SJCRH30 (cell line): ENCODE results near the gene CDK3. TPM values are rescaled to one million over a fixed set of nuclear protein-coding genes. Genes with fewer than 3 reads are reported as not detected.

Experiments used
- DNase-seq, 2 experiments: peaks; one replicate each; pipeline ENCODE4 v3.0.0-alpha.2; 2015 to 2020
- H3K27ac ChIP-seq: fragments of 250-450 bp; sonication (Bioruptor Pico); 2 replicates; pipeline ENCODE4 v1.5.1; 2020; ENCODE audit warnings: mild to moderate bottlenecking, moderate library complexity
- H3K27me3 ChIP-seq: fragments of 250-450 bp; sonication (Bioruptor Pico); 2 replicates; pipeline ENCODE4 v1.5.1; 2020; ENCODE audit warnings: mild to moderate bottlenecking, moderate library complexity
- H3K36me3 ChIP-seq: fragments of 250-450 bp; sonication (Bioruptor Pico); 2 replicates; pipeline ENCODE4 v1.5.1; 2020; ENCODE audit warnings: mild to moderate bottlenecking, moderate library complexity
- H3K4me1 ChIP-seq: fragments of 250-450 bp; sonication (Bioruptor Pico); 2 replicates; pipeline ENCODE4 v1.5.1; 2020; ENCODE audit warnings: mild to moderate bottlenecking, moderate library complexity
- H3K4me3 ChIP-seq: fragments of 250-450 bp; sonication (Bioruptor Pico); 2 replicates; pipeline ENCODE4 v1.5.1; 2020; ENCODE audit warnings: mild to moderate bottlenecking, moderate library complexity
- H3K9me3 ChIP-seq: fragments of 250-450 bp; sonication (Bioruptor Pico); replicated peaks from 2 replicates; pipeline ENCODE4 v1.5.1; 2020; ENCODE audit warnings: mild to moderate bottlenecking, moderate library complexity
- total RNA-seq: library from RNA; depleted of rRNA; stranded (reverse); fragments of >200 nt; shearing (Covaris generic); gene quantifications from 2 replicates; pipeline ENCODE4 v1.2.3, GENCODE V29; 2014

The CDK3 gene
- total RNA-seq, 1 experiment from 2014 or later = 3.1 TPM

- H3K27me3 ChIP-seq = no peaks in the 10 kb centered on the region
- H3K27ac ChIP-seq = no peak overlapping the region
- H3K4me1 ChIP-seq = peaks cover 14% of the 10 kb centered on the region
- H3K36me3 ChIP-seq = no peaks in the 10 kb centered on the region
- H3K4me3 ChIP-seq = no peak overlapping the region
- no peak for DNase-seq
- no peaks in the 10 kb centered on the region for H3K9me3 ChIP-seq
Measured at GRCh38 chr17:76018340-76018680, 17.7 kb downstream of the CDK3 start.

GRCh38 chr17:76018801-76019200, 18.1 kb downstream of the CDK3 start:
- Histone ChIP-seq H3K4me3 (no peak overlapping the region), H3K27ac (no peak overlapping the region), H3K36me3 (no peaks in the 10 kb centered on the region), H3K9me3 (no peaks in the 10 kb centered on the region), H3K4me1 (peaks cover 10% of the 10 kb centered on the region), H3K27me3 (no peaks in the 10 kb centered on the region)
- no peak for DNase-seq

- Histone ChIP-seq H3K4me3 (no peak overlapping the region), H3K36me3 (no peaks in the 10 kb centered on the region), H3K9me3 (no peaks in the 10 kb centered on the region), H3K27me3 (no peaks in the 10 kb centered on the region), H3K27ac (no peak overlapping the region), H3K4me1 (peaks cover 7% of the 10 kb centered on the region; the same call in 1 of the 2 replicates)
- no peak for DNase-seq
Measured at GRCh38 chr17:76019833-76020467, 19.3 kb downstream of the CDK3 start.

GRCh38 chr17:76022285-76022684, 21.6 kb downstream of the CDK3 start:
- no peak for DNase-seq
- peaks cover 5% of the 10 kb centered on the region; the same call in 1 of the 2 replicates for H3K4me1 ChIP-seq
- H3K9me3 ChIP-seq = no peaks in the 10 kb centered on the region
- H3K27me3 ChIP-seq = no peaks in the 10 kb centered on the region
- no peak overlapping the region for H3K27ac ChIP-seq
- H3K36me3 ChIP-seq = no peaks in the 10 kb centered on the region
- H3K4me3 ChIP-seq = no peak overlapping the region

- H3K27me3 ChIP-seq = no peaks in the 10 kb centered on the region
- peaks cover 7% of the 10 kb centered on the region; the same call in 1 of the 2 replicates for H3K4me1 ChIP-seq
- no peaks in the 10 kb centered on the region for H3K9me3 ChIP-seq
- H3K4me3 ChIP-seq = no peak overlapping the region
- H3K27ac ChIP-seq = no peak overlapping the region
- DNase-seq = no peak
- no peaks in the 10 kb centered on the region for H3K36me3 ChIP-seq
Measured at GRCh38 chr17:76022973-76023899, 22.6 kb downstream of the CDK3 start.

- Histone ChIP-seq H3K27ac (no peak overlapping the region), H3K36me3 (no peaks in the 10 kb centered on the region), H3K9me3 (no peaks in the 10 kb centered on the region), H3K27me3 (no peaks in the 10 kb centered on the region), H3K4me1 (peaks cover 13% of the 10 kb centered on the region; the same call in 1 of the 2 replicates), H3K4me3 (no peak overlapping the region)
- no peak for DNase-seq
Measured at GRCh38 chr17:76023900-76024237, 23.2 kb downstream of the CDK3 start.

GRCh38 chr17:76024353-76024752, 23.7 kb downstream of the CDK3 start:
- Histone ChIP-seq H3K4me3 (no peak overlapping the region), H3K4me1 (peaks cover 16% of the 10 kb centered on the region; the same call in 1 of the 2 replicates), H3K9me3 (no peaks in the 10 kb centered on the region), H3K27me3 (no peaks in the 10 kb centered on the region), H3K36me3 (no peaks in the 10 kb centered on the region), H3K27ac (no peak overlapping the region)
- DNase-seq = no peak

GRCh38 chr17:76025294-76025693, 24.6 kb downstream of the CDK3 start:
- H3K27me3 ChIP-seq = no peaks in the 10 kb centered on the region
- DNase-seq = no peak
- no peaks in the 10 kb centered on the region for H3K9me3 ChIP-seq
- H3K27ac ChIP-seq = no peak overlapping the region
- H3K4me1 ChIP-seq = peaks cover 19% of the 10 kb centered on the region; the same call in 1 of the 2 replicates
- no peak overlapping the region for H3K4me3 ChIP-seq
- no peaks in the 10 kb centered on the region for H3K36me3 ChIP-seq

GRCh38 chr17:76026714-76027158, 26.1 kb downstream of the CDK3 start:
- H3K27ac ChIP-seq = no peak overlapping the region
- peaks cover 19% of the 10 kb centered on the region; the same call in 1 of the 2 replicates for H3K4me1 ChIP-seq
- no peak overlapping the region for H3K4me3 ChIP-seq
- no peaks in the 10 kb centered on the region for H3K9me3 ChIP-seq
- H3K27me3 ChIP-seq = no peaks in the 10 kb centered on the region
- no peaks in the 10 kb centered on the region for H3K36me3 ChIP-seq
- no peak for DNase-seq

- Histone ChIP-seq H3K9me3 (no peaks in the 10 kb centered on the region), H3K27ac (no peak within 1 kb of the TSS), H3K27me3 (no peaks in the 10 kb centered on the region), H3K36me3 (no peaks in the 10 kb centered on the region), H3K4me1 (peaks cover 19% of the 10 kb centered on the region; the same call in 1 of the 2 replicates), H3K4me3 (no peak within 1 kb of the TSS)
- peak; percentile 58 to 64 for DNase-seq
Measured at GRCh38 chr17:76027159-76027839, 26.6 kb downstream of the CDK3 start, which contains the start of gene EVPL. Gene EVPL, minus strand, starts transcription at chr17:76027306. Its CDS starts 108 bp downstream, at chr17:76027198.

- H3K27ac ChIP-seq = no peak overlapping the region
- no peak overlapping the region for H3K4me3 ChIP-seq
- no peaks in the 10 kb centered on the region for H3K9me3 ChIP-seq
- no peak for DNase-seq
- H3K36me3 ChIP-seq = no peaks in the 10 kb centered on the region
- no peaks in the 10 kb centered on the region for H3K27me3 ChIP-seq
- peaks cover 17% of the 10 kb centered on the region; the same call in 1 of the 2 replicates for H3K4me1 ChIP-seq
Measured at GRCh38 chr17:76032073-76032779, 31.6 kb downstream of the CDK3 start.

GRCh38 chr17:76032780-76033108, 32.1 kb downstream of the CDK3 start:
- no peak overlapping the region for H3K27ac ChIP-seq
- DNase-seq = no peak
- no peaks in the 10 kb centered on the region for H3K36me3 ChIP-seq
- peaks cover 16% of the 10 kb centered on the region for H3K4me1 ChIP-seq
- H3K9me3 ChIP-seq = no peaks in the 10 kb centered on the region
- H3K27me3 ChIP-seq = no peaks in the 10 kb centered on the region
- H3K4me3 ChIP-seq = no peak overlapping the region

GRCh38 chr17:76033139-76033538, 32.5 kb downstream of the CDK3 start:
- Histone ChIP-seq H3K4me3 (no peak overlapping the region), H3K36me3 (no peaks in the 10 kb centered on the region; the same call in 1 of the 2 replicates), H3K27me3 (no peaks in the 10 kb centered on the region), H3K9me3 (no peaks in the 10 kb centered on the region), H3K27ac (no peak overlapping the region), H3K4me1 (peaks cover 18% of the 10 kb centered on the region)
- no peak for DNase-seq
